ENCODE results near the gene ZNF691. TPM values are rescaled to one million over a fixed set of nuclear protein-coding genes. Genes with fewer than 3 reads are reported as not detected.

ZNF691 gene
- total RNA-seq, 2 experiments from 2014 or later: 8.7 to 10.0 TPM

Other genes with a start within 250 kb of the ZNF691 start
- 100 to 1,000 TPM; 127 to 133 TPM for gene PPIH, start 188.2 kb upstream of the ZNF691 start, total RNA-seq
- 1,000 to 10,000 TPM; 1,441 to 1,525 TPM for gene YBX1, start 164.2 kb upstream of the ZNF691 start, total RNA-seq
- not detected for gene CLDN19, start 106.4 kb upstream of the ZNF691 start, total RNA-seq
- 10 to 100 TPM; 24.1 to 27.8 TPM for gene P3H1, start 79.6 kb upstream of the ZNF691 start, total RNA-seq
- 1 to 10 TPM; 6.9 to 7.2 TPM for gene C1orf50, start 79.4 kb upstream of the ZNF691 start, total RNA-seq
- gene TMEM269, start 61.6 kb upstream of the ZNF691 start, total RNA-seq: under 1 TPM; 0.06 to 0.32 TPM
- gene ERMAP, start 29.5 kb upstream of the ZNF691 start, total RNA-seq: 1 to 10 TPM; 3.1 to 3.2 TPM
- 10 to 100 TPM; 11.8 to 13.7 TPM for gene SVBP, start 29.2 kb upstream of the ZNF691 start, total RNA-seq
- gene SLC2A1, start 112.3 kb downstream of the ZNF691 start, total RNA-seq: 100 to 1,000 TPM; 105 to 114 TPM